SK-N-MC (cell line): ENCODE data around the gene POLE4.

ENCODE experiments used
- DNase-seq: peaks from one replicate; pipeline ENCODE4 v3.0.0-alpha.2; 2011; ENCODE audit warnings: low read depth, low spot score
- H3K27ac ChIP-seq: fragments of 200-600 bp; sonication (generic); 2 replicates; pipeline ENCODE4 v1.5.1; 2016; ENCODE audit warnings: mixed run types
- H3K36me3 ChIP-seq: fragments of 200-600 bp; sonication (generic); 2 replicates; pipeline ENCODE4 v1.6.1; 2017; ENCODE audit warnings: antibody characterized with exemption, low read length, mixed read lengths; ENCODE audit not compliant: insufficient read depth
- H3K4me3 ChIP-seq: fragments of 200-600 bp; sonication (generic); 2 replicates; pipeline ENCODE4 v1.5.1; 2016
- H3K9ac ChIP-seq: fragments of 200-600 bp; sonication (generic); 2 replicates; pipeline ENCODE4 v1.8.0; 2017; ENCODE audit warnings: mixed run types, mixed read lengths; ENCODE audit not compliant: insufficient read length
- H3K9me3 ChIP-seq: fragments of 200-600 bp; sonication (generic); 2 replicates; pipeline ENCODE4 v1.6.1; 2017; ENCODE audit warnings: low read depth, mild to moderate bottlenecking, antibody characterized with exemption, low read length, moderate library complexity, mixed read lengths
- EZH2 ChIP-seq: fragments of 200-600 bp; sonication (generic); IDR thresholded peaks from one replicate; pipeline ENCODE4 v1.6.1; 2017; ENCODE audit warnings: antibody characterized with exemption
- FOXP2 ChIP-seq: optimal IDR thresholded peaks from 2 replicates; pipeline ENCODE3; 2011; ENCODE audit warnings: mild to moderate bottlenecking, moderate library complexity; ENCODE audit not compliant: insufficient read depth; ENCODE audit errors: extremely low read length, control extremely low read depth
- POLR2AphosphoS5 ChIP-seq: IDR thresholded peaks from 2 replicates; pipeline ENCODE4 v1.6.1; 2012; ENCODE audit warnings: mild to moderate bottlenecking, low read depth, low read length, borderline replicate concordance

Gene POLE4

GRCh38 chr2:74921236-74921736 lies 37.2 kb upstream of the POLE4 start:
- Histone ChIP-seq H3K9me3 (no peaks in the 10 kb centered on the region), H3K36me3 (no peaks in the 10 kb centered on the region), H3K4me3 (no peak overlapping the region), H3K9ac (no peak overlapping the region), H3K27ac (no peak overlapping the region)
- TF ChIP-seq POLR2AphosphoS5 (no peak), FOXP2 (no peak), EZH2 (no peak)
- no peak for DNase-seq

- DNase-seq = no peak
- Histone ChIP-seq H3K9me3 (no peaks in the 10 kb centered on the region), H3K27ac (no peak overlapping the region), H3K9ac (no peak overlapping the region), H3K4me3 (no peak overlapping the region), H3K36me3 (no peaks in the 10 kb centered on the region)
- TF ChIP-seq EZH2 (no peak), FOXP2 (no peak), POLR2AphosphoS5 (no peak)
Measured at GRCh38 chr2:74922592-74923227, 35.7 kb upstream of the POLE4 start.

DNA sequence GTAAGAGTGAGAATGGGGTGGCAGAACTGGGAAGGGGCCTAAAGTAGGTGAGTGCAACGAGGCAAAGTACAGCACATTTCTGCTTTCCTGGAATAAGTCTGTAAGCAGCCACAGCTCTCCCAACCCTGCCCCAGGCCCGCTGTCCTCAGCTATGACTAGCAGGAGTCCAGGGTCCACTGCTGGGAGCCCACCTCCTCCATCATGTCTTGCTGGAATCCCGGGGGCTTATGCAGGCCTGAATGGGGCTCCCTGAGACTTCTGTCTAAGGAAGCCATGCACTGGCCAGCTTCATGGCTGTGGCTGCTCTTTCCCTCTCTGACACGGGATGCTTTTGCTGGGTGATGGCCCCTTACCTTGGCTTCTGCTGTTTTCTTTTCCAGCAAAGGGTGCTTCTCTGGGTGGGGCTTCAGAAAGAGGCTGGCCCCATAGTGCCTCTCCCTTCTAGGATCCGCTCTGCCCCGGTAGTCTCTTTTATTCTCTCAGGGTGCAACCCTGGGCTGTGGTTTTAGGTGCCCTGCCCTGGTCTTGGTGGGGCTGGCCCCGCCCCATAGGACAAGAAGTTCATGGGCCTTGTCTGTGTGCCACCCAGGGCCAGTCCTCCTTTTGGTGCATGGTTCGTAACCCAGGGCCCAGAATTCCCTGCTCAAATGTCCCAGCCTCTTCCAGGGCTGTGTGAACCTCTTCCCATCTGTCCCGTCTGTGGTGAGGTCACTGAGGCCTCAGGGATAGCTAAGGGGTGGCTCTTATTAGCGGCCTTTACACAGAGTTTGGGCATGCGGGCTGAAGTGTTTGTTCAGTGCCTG lies 33.8 kb upstream of the POLE4 start:
- Histone ChIP-seq H3K36me3 (no peaks in the 10 kb centered on the region), H3K27ac (no peak overlapping the region), H3K9ac (no peak overlapping the region), H3K9me3 (no peaks in the 10 kb centered on the region), H3K4me3 (no peak overlapping the region)
- no peak for DNase-seq
- TF ChIP-seq FOXP2 (no peak), POLR2AphosphoS5 (no peak), EZH2 (no peak)

DNA sequence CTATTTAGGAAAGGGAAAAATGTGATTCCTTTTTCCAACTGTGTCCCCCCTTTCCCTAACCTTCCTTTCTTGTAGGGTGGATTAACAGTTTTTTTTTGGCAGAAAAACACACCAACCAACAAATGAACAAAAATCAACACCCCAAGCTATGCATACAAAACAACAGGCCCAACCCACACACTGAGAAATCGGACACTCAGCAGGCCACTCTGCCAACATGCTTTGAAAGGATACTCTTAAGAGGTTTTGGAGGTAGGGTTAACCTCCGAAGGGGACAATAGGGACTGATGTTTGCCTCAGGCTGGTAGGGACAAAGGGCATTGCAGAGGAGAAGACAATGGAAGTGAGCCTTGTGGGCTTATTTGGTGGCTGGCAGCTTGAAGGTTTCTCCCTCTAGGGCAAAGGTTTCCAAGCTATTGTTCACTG lies 33.1 kb upstream of the POLE4 start:
- Histone ChIP-seq H3K36me3 (no peaks in the 10 kb centered on the region), H3K9ac (no peak overlapping the region), H3K4me3 (no peak overlapping the region), H3K9me3 (no peaks in the 10 kb centered on the region), H3K27ac (no peak overlapping the region)
- no peak for DNase-seq
- TF ChIP-seq FOXP2 (no peak), POLR2AphosphoS5 (no peak)

DNA sequence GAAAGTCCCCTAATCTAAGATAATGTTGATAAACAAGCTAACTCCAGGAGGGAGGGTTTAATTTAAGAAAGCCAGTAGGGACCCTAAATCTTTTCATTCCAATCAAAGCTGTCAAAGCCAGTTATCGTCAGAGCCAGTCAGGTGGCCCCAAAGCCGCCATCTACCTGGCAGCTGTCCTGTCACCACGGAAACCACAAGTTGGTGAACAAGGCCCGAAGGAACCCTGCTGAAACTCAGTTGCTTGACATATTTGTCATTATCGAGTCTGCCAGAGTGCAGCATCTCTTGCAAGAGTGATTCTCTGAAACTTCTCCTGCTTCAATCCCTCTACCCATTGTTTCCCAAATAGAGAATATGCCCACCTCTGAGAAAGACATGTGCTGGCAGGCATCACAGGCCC lies 30.8 kb upstream of the POLE4 start:
- no peak overlapping the region for H3K27ac ChIP-seq
- no peak overlapping the region for H3K4me3 ChIP-seq
- no peak for TF ChIP-seq FOXP2
- TF ChIP-seq POLR2AphosphoS5 = no peak
- no peaks in the 10 kb centered on the region for H3K9me3 ChIP-seq
- no peaks in the 10 kb centered on the region for H3K36me3 ChIP-seq
- DNase-seq = no peak
- no peak overlapping the region for H3K9ac ChIP-seq

- no peak for TF ChIP-seq FOXP2
- no peak for TF ChIP-seq EZH2
- no peak for TF ChIP-seq POLR2AphosphoS5
- H3K9ac ChIP-seq = no peak overlapping the region
- H3K9me3 ChIP-seq = no peaks in the 10 kb centered on the region
- DNase-seq = no peak
- H3K36me3 ChIP-seq = no peaks in the 10 kb centered on the region
- no peak overlapping the region for H3K27ac ChIP-seq
- H3K4me3 ChIP-seq = no peak overlapping the region
Measured at GRCh38 chr2:74930811-74931486, 27.5 kb upstream of the POLE4 start.

DNA sequence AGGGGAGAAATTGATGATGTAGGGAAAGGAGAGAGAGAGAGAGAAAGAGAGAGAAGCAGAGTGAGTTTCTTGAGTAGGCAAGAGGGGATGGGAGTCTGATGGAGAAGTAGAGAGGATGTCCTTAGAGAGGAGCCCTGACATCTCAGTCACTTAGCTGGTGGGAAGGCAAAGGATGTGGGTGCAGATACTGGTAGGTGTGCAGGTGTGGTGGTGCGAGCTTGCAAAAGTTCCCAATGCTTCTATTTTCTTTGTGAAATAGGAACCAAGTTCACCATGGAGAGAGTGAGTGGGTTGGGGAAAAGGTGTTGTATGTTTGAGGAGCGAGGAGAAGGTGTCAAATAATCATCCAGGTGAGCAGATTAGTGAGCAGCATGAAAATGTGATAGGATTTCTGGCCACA lies 26.5 kb upstream of the POLE4 start:
- TF ChIP-seq FOXP2 = no peak
- TF ChIP-seq EZH2 = no peak
- TF ChIP-seq POLR2AphosphoS5 = no peak
- Histone ChIP-seq H3K9ac (no peak overlapping the region), H3K36me3 (no peaks in the 10 kb centered on the region), H3K27ac (no peak overlapping the region), H3K4me3 (no peak overlapping the region), H3K9me3 (no peaks in the 10 kb centered on the region)
- DNase-seq = no peak

DNA sequence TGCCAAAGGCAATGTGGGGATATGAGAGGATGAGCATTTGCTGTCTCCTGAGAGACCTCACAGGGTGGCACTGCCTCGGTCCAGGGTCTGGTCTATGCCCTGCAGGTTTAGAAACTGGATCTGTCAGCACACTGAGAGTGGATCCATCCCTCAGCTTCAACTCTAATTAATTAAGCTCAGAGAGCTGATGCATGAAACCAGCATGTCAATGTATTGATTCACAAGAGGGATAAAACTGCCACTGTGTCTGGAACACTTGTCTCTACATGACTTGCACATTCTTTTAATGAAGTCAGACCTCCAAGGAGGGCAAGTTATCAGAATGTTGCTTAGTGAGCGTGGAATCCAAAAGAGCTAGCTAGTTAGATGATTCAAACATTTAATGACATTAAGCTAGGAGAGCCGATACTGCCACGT lies 22.5 kb upstream of the POLE4 start:
- Histone ChIP-seq H3K4me3 (no peak overlapping the region), H3K9ac (no peak overlapping the region), H3K27ac (no peak overlapping the region), H3K36me3 (no peaks in the 10 kb centered on the region), H3K9me3 (no peaks in the 10 kb centered on the region)
- TF ChIP-seq EZH2 (no peak), POLR2AphosphoS5 (no peak), FOXP2 (no peak)
- no peak for DNase-seq
